ENCODE results near the gene CAPN11. TPM values are rescaled to one million over a fixed set of nuclear protein-coding genes. Genes with fewer than 3 reads are reported as not detected.

The CAPN11 gene
- total and polyA plus RNA-seq, 9 of the 15 experiments (the other 6 are each of a cell fraction or from before 2014, with no cell fraction given), result 0.03 to 0.61 (median 0.17) TPM; not detected in 1

- TF ChIP-seq KAT7 (CRISPR knock-in tag; IDR thresholded peaks at IDR 0.05; ENCODE audit: borderline replicate concordance) (no peak), CBFA2T2 (conservative IDR thresholded peaks at IDR 0.05) (0 out of 2 replicates have a peak, but pooled peaks have one; percentile 7), SAP30 (IDR thresholded peaks at IDR 0.05; ENCODE audit: borderline replicate concordance, insufficient read depth, low read depth, low read length, poor library complexity, severe bottlenecking) (peak; percentile 61), MCM5 (IDR thresholded peaks at IDR 0.05; ENCODE audit: low read depth) (no peak), PTRF (tag; IDR thresholded peaks at IDR 0.05) (no peak), BCOR (IDR thresholded peaks at IDR 0.05) (no peak), MLLT1 (IDR thresholded peaks at IDR 0.05) (no peak), GATA2 (CRISPR knock-in tag; IDR thresholded peaks at IDR 0.05) (no peak), ZNF584 (CRISPR knock-in tag; IDR thresholded peaks at IDR 0.05; ENCODE audit: low read depth) (no peak), RB1 (IDR thresholded peaks at IDR 0.05; ENCODE audit: low read depth) (peak; percentile 74; the same call in 1 of the 2 replicates), HNRNPL (IDR thresholded peaks at IDR 0.05; ENCODE audit: low read depth, low read length) (peak; percentile 87), RBM39 (optimal IDR thresholded peaks at IDR 0.05; ENCODE audit: low read depth, low read length) (no peak), GATAD2B (IDR thresholded peaks at IDR 0.05; ENCODE audit: borderline replicate concordance) (no peak), ZNF324 (CRISPR knock-in tag; IDR thresholded peaks at IDR 0.05) (no peak)
Measured at GRCh38 chr6:44223319-44224028, 64.9 kb downstream of the CAPN11 start, which contains the start of gene SLC29A1 (continued).

All from K562 (cell line).